HG02798 (cell line): ENCODE data around the gene RBMS3.
"Not testable (repeated sequence)": the region's sequence is repeated elsewhere in the genome, so short reads cannot be mapped to it uniquely, and the experiment has no call there.

ENCODE experiments used
- ATAC-seq: cut with Tn5 transposase; IDR thresholded peaks from one replicate; pipeline ENCODE4 v1.9.1; 2021; ENCODE audit warnings: mild to moderate bottlenecking; ENCODE audit not compliant: unreplicated experiment, poor library complexity

RBMS3 gene

GRCh38 chr3:29466442-29466841, 185.6 kb downstream of the RBMS3 start:
- ATAC-seq, result no peak

GRCh38 chr3:29468187-29468586, 187.3 kb downstream of the RBMS3 start:
- no peak for ATAC-seq

GRCh38 chr3:29473481-29474170, 192.8 kb downstream of the RBMS3 start:
- not testable (repeated sequence) for ATAC-seq

- ATAC-seq, result no peak
Measured at GRCh38 chr3:29475305-29475840, 194.5 kb downstream of the RBMS3 start.

GRCh38 chr3:29475854-29476253, 195.0 kb downstream of the RBMS3 start:
- no peak for ATAC-seq

GRCh38 chr3:29478611-29479010, 197.7 kb downstream of the RBMS3 start:
- ATAC-seq, result no peak

GRCh38 chr3:29481249-29481648, 200.4 kb downstream of the RBMS3 start:
- no peak for ATAC-seq

GRCh38 chr3:29481969-29482767, 201.3 kb downstream of the RBMS3 start:
- ATAC-seq, result no peak

GRCh38 chr3:29484633-29485032, 203.8 kb downstream of the RBMS3 start:
- no peak for ATAC-seq

- no peak for ATAC-seq
Measured at GRCh38 chr3:29486096-29486495, 205.2 kb downstream of the RBMS3 start.

- no peak for ATAC-seq
Measured at GRCh38 chr3:29486917-29487316, 206.0 kb downstream of the RBMS3 start.

- ATAC-seq, result no peak
Measured at GRCh38 chr3:29488922-29489321, 208.1 kb downstream of the RBMS3 start.

GRCh38 chr3:29493109-29493508, 212.2 kb downstream of the RBMS3 start:
- no peak for ATAC-seq

- no peak for ATAC-seq
Measured at GRCh38 chr3:29494305-29495036, 213.6 kb downstream of the RBMS3 start.

GRCh38 chr3:29497282-29497681, 216.4 kb downstream of the RBMS3 start:
- ATAC-seq, result no peak

GRCh38 chr3:29502771-29503170, 221.9 kb downstream of the RBMS3 start:
- no peak for ATAC-seq

- no peak for ATAC-seq
Measured at GRCh38 chr3:29503314-29503713, 222.4 kb downstream of the RBMS3 start.

GRCh38 chr3:29503958-29504357, 223.1 kb downstream of the RBMS3 start:
- no peak for ATAC-seq

- ATAC-seq, result no peak
Measured at GRCh38 chr3:29506502-29506901, 225.6 kb downstream of the RBMS3 start.

GRCh38 chr3:29511701-29512100, 230.8 kb downstream of the RBMS3 start:
- ATAC-seq, result no peak

- no peak for ATAC-seq
Measured at GRCh38 chr3:29512641-29513040, 231.8 kb downstream of the RBMS3 start.
